Femur (tissue), 1 donor: Measurements from ENCODE around the gene HBE1.
"Not testable (repeated sequence)": the region's sequence is repeated elsewhere in the genome, so short reads cannot be mapped to it uniquely, and the experiment has no call there.

Experiments used
- DNase-seq: peaks from one replicate; pipeline ENCODE4 v3.0.0-alpha.2; 2017

Gene HBE1

GRCh38 chr11:5269715-5270147 lies at the start of gene HBE1:
Gene HBE1 (minus strand): TSS chr11:5269945. CDS start chr11:5269890, 55 bp downstream.
- DNase-seq = no peak

GRCh38 chr11:5317292-5317691 lies 47.5 kb upstream of the HBE1 start:
- DNase-seq = no peak

- not testable (repeated sequence) for DNase-seq
Measured at GRCh38 chr11:5313326-5314023, 43.7 kb upstream of the HBE1 start.

- no peak for DNase-seq
Measured at GRCh38 chr11:5310423-5310822, 40.7 kb upstream of the HBE1 start.

GRCh38 chr11:5307256-5308019 lies 37.7 kb upstream of the HBE1 start:
- DNase-seq = no peak

GRCh38 chr11:5304046-5304445 lies 34.3 kb upstream of the HBE1 start:
- no peak for DNase-seq

GRCh38 chr11:5303626-5304025 lies 33.9 kb upstream of the HBE1 start:
- no peak for DNase-seq

GRCh38 chr11:5301846-5302245 lies 32.1 kb upstream of the HBE1 start, which contains the start of gene OR51B4:
Gene OR51B4 (minus strand): TSS chr11:5301946. CDS start chr11:5301946, 0 bp downstream.
- DNase-seq = no peak

- DNase-seq = no peak
Measured at GRCh38 chr11:5300251-5300650, 30.5 kb upstream of the HBE1 start.

GRCh38 chr11:5298451-5298850 lies 28.7 kb upstream of the HBE1 start:
- no peak for DNase-seq

- no peak for DNase-seq
Measured at GRCh38 chr11:5297721-5298323, 28.1 kb upstream of the HBE1 start.

- not testable (repeated sequence) for DNase-seq
Measured at GRCh38 chr11:5294342-5294995, 24.7 kb upstream of the HBE1 start.

GRCh38 chr11:5293028-5293427 lies 23.3 kb upstream of the HBE1 start:
- no peak for DNase-seq

GRCh38 chr11:5291207-5291838 lies 21.6 kb upstream of the HBE1 start:
- no peak for DNase-seq

- no peak for DNase-seq
Measured at GRCh38 chr11:5290106-5290505, 20.4 kb upstream of the HBE1 start.

GRCh38 chr11:5289696-5290095 lies 20.0 kb upstream of the HBE1 start:
- DNase-seq = no peak

GRCh38 chr11:5288906-5289550 lies 19.3 kb upstream of the HBE1 start:
- DNase-seq = no peak

- DNase-seq = peak; percentile 44
Measured at GRCh38 chr11:5288108-5288905, 18.6 kb upstream of the HBE1 start.

GRCh38 chr11:5286901-5287300 lies 17.2 kb upstream of the HBE1 start:
- no peak for DNase-seq

GRCh38 chr11:5286351-5286750 lies 16.6 kb upstream of the HBE1 start:
- DNase-seq = no peak

- no peak for DNase-seq
Measured at GRCh38 chr11:5285703-5286340, 16.1 kb upstream of the HBE1 start.
